Endothelial cell (in vitro differentiated cells): ENCODE data around the gene CALHM6. TPM values are rescaled to one million over a fixed set of nuclear protein-coding genes. Genes with fewer than 3 reads are reported as not detected.
A peak's percentile ranks its signal among the peaks of the same experiment; 100 is the strongest.

Source experiments
- DNase-seq: peaks from one replicate; pipeline ENCODE4 v3.0.0; 2021; ENCODE audit warnings: low spot score
- H3K27ac Mint-ChIP-seq: one replicate; pipeline ENCODE4 v1.8.0; 2021; ENCODE audit warnings: mixed read lengths, inconsistent platforms; ENCODE audit not compliant: unreplicated experiment
- H3K27me3 Mint-ChIP-seq: one replicate; pipeline ENCODE4 v1.8.0; 2021; ENCODE audit warnings: mild to moderate bottlenecking, moderate library complexity, mixed read lengths, inconsistent platforms; ENCODE audit not compliant: unreplicated experiment
- H3K36me3 Mint-ChIP-seq: one replicate; pipeline ENCODE4 v1.8.0; 2021; ENCODE audit warnings: mild to moderate bottlenecking, low read depth, mixed read lengths, inconsistent platforms; ENCODE audit not compliant: unreplicated experiment
- H3K4me1 Mint-ChIP-seq: one replicate; pipeline ENCODE4 v1.8.0; 2021; ENCODE audit warnings: mild to moderate bottlenecking, mixed read lengths, inconsistent platforms; ENCODE audit not compliant: unreplicated experiment
- H3K4me3 Mint-ChIP-seq: one replicate; pipeline ENCODE4 v1.8.0; 2021; ENCODE audit warnings: mild to moderate bottlenecking, mixed read lengths, inconsistent platforms; ENCODE audit not compliant: unreplicated experiment
- H3K9me3 Mint-ChIP-seq: one replicate; pipeline ENCODE4 v1.8.0; 2021; ENCODE audit warnings: mixed read lengths, inconsistent platforms; ENCODE audit not compliant: unreplicated experiment
- total RNA-seq: library from RNA; stranded (reverse); fragmentation: NEBNext Ultra II Directional; extraction: Animal tissue kit (Norgen Biotek cat#: 25700); gene quantifications from one replicate; pipeline ENCODE4 v1.2.1, GENCODE V29; 2021; ENCODE audit not compliant: unreplicated experiment
- TF ChIP-seq, protein P1 (sequence below): fragments of 200-600 bp; sonication (generic); IDR thresholded peaks from one replicate; pipeline ENCODE4 v1.5.0; 2021; ENCODE audit warnings: antibody characterized with exemption; ENCODE audit not compliant: unreplicated experiment

Gene CALHM6
- total RNA-seq, 1 donor from 2014 or later = 1.3 TPM

DNA sequence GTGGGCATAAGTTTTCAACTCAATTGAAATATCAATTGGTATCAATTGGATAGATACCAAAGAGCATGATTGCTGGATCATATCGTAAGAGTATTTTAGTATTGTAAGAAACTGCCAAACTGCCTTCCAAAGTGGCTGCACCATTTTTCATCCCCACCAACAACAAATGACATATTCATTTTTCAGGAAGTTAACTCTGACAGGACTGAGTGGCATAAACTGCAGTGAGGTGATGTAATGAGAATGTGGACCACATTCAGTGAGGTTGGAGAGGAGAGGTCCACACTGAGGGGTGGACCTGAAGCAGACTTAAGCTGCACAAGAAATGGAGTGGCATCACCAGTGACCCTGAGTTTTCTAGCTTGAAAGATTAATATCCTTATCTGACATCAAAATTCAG, 11.6 kb upstream of the CALHM6 start:
- DNase-seq = no peak
- Mint-ChIP-seq H3K36me3 (no peaks in the 10 kb centered on the region), H3K27me3 (peaks cover 2% of the 10 kb centered on the region), H3K4me3 (no peak overlapping the region), H3K4me1 (peaks cover 48% of the 10 kb centered on the region), H3K9me3 (no peaks in the 10 kb centered on the region), H3K27ac (no peak overlapping the region)
- TF ChIP-seq, protein P1, sequence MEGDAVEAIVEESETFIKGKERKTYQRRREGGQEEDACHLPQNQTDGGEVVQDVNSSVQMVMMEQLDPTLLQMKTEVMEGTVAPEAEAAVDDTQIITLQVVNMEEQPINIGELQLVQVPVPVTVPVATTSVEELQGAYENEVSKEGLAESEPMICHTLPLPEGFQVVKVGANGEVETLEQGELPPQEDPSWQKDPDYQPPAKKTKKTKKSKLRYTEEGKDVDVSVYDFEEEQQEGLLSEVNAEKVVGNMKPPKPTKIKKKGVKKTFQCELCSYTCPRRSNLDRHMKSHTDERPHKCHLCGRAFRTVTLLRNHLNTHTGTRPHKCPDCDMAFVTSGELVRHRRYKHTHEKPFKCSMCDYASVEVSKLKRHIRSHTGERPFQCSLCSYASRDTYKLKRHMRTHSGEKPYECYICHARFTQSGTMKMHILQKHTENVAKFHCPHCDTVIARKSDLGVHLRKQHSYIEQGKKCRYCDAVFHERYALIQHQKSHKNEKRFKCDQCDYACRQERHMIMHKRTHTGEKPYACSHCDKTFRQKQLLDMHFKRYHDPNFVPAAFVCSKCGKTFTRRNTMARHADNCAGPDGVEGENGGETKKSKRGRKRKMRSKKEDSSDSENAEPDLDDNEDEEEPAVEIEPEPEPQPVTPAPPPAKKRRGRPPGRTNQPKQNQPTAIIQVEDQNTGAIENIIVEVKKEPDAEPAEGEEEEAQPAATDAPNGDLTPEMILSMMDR = no peak

DNA sequence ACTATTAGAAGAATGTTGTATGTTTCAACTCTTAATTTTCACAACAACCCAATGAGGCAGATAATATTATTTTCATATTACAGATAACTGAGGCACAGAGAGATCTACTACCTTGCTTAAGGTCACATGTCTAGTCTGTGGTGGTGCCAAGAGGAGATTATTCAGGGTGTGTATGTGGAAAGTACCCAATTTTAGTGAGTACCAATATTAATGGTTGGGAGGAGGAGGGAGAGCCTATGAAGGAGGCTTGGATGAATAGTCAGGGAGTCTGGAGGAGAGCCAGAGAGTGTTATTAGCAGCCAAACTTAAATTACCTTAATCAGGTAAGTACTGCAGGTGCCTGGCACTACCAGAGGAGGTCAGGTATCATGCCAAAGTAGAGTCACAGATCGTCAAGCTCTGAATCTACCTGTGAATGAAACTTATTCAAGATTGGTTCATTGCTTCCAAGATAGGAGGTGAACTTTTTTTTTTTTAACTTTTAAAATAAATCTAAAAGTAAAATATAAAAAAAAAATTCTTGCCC, 10.9 kb upstream of the CALHM6 start:
- H3K4me3 Mint-ChIP-seq = no peak overlapping the region
- no peaks in the 10 kb centered on the region for H3K36me3 Mint-ChIP-seq
- TF ChIP-seq, protein P1 = no peak
- peak overlapping the region; percentile 28 for H3K27ac Mint-ChIP-seq
- no peaks in the 10 kb centered on the region for H3K9me3 Mint-ChIP-seq
- no peak for DNase-seq
- peaks cover 42% of the 10 kb centered on the region for H3K4me1 Mint-ChIP-seq
- H3K27me3 Mint-ChIP-seq = peaks cover 2% of the 10 kb centered on the region

DNA sequence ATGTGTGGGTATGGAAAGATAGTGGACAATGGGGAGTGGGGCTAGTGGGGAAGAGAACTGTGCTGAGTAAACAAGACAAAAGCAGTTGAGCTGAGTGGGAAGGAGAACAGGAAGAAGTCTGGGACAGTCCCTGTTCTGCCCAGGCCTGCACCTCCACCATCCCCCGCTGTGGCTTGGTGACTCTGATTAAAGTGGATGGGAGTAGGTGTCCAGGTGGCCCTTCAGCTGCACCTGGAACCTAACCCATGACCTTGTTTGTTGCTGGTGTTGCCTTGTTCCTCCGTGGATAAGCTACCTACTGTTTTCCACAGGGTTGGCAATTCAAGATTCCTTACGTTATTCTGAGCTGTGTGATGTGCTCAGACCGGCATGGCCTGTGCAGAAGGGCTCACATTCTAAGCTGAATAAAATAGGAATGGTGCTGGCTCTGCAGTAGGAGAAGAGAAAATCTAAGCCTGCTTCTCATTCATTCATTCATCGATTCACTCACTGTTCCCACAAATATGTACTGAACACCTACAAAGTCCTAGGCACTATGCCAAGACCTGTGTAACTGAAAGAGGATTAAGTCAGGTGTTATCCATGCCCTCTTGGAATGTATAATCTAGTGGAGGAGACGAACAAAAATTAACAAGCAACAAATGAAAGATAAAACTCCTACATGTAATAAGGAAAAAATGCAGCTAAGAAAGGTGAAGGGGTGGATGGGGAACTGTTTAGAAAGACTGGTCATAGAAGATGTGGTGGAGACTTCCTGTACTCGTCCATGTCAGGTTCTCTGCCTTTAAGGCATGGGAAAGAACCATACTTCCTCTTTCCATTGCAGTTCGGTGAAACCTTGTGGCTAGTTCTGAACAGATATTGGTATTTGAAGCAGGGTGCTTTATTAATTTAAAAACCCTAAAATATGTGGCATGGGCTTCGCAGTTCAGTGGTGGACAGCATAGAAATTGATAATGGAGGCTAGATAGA, 10.1 kb upstream of the CALHM6 start:
- H3K36me3 Mint-ChIP-seq = no peaks in the 10 kb centered on the region
- no peaks in the 10 kb centered on the region for H3K9me3 Mint-ChIP-seq
- peak overlapping the region; percentile 59 for H3K27ac Mint-ChIP-seq
- H3K4me1 Mint-ChIP-seq = peaks cover 42% of the 10 kb centered on the region
- TF ChIP-seq, protein P1 = no peak
- peaks cover 2% of the 10 kb centered on the region for H3K27me3 Mint-ChIP-seq
- peak overlapping the region; percentile 16 for H3K4me3 Mint-ChIP-seq
- DNase-seq = peak; percentile 13

DNA sequence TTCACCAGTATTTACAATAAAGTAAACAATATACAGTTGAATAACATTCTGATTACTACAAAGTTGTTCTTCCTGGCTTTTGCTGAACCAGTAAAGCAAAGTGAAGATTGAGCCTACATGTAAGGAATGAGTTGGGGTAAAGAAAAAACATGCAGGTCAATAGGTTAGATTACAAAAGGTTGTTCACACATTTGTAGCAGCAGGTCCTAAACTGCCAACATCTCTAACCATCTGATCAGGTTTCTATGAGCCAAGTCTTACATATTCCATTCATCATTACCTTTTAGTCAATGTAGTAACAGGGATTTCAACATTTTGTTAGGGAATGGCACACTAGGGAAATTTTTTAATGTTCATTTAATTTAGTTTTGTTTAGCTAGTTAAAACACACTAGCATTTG, 9.3 kb upstream of the CALHM6 start:
- peaks cover 2% of the 10 kb centered on the region for H3K27me3 Mint-ChIP-seq
- TF ChIP-seq, protein P1 = no peak
- H3K4me3 Mint-ChIP-seq = no peak overlapping the region
- no peaks in the 10 kb centered on the region for H3K9me3 Mint-ChIP-seq
- no peak overlapping the region for H3K27ac Mint-ChIP-seq
- no peak for DNase-seq
- H3K36me3 Mint-ChIP-seq = no peaks in the 10 kb centered on the region
- peaks cover 40% of the 10 kb centered on the region for H3K4me1 Mint-ChIP-seq

DNA sequence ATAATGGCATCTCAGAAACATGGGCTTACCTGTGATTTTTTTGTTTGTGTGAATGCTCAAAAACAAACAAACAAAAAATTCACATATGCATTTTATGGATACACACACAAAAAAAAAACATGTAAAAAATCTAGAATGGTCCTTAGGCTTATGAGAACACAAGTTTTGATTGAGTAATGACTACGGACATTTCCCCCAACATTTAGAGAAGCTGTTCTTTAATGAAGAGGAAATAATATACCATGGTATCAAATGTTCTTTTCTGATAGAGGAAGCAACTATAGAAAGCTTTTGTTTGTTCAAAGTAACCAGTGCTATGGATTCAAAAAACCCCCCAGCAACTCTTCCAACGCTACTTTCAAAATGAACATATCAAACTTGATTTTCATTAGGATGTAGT, 8.6 kb upstream of the CALHM6 start:
- Mint-ChIP-seq H3K4me1 (peaks cover 38% of the 10 kb centered on the region), H3K4me3 (no peak overlapping the region), H3K9me3 (no peaks in the 10 kb centered on the region), H3K36me3 (no peaks in the 10 kb centered on the region), H3K27me3 (peaks cover 2% of the 10 kb centered on the region), H3K27ac (no peak overlapping the region)
- DNase-seq = no peak
- TF ChIP-seq, protein P1 = no peak
